Hematopoietic multipotent progenitor cell treated with erythropoietin and hydrocortisone succinate and interleukin-3 and kit ligand, for 15 days (in vitro differentiated cells): ENCODE data around the gene TTC32.

Experiments used
- DNase-seq: peaks from one replicate; pipeline ENCODE4 v3.0.0-alpha.2; 2015; ENCODE audit warnings: low spot score

Gene TTC32

GRCh38 chr2:19850056-19851050 is 51.4 kb downstream of the TTC32 start:
- DNase-seq, result no peak

GRCh38 chr2:19848952-19849351 is 52.8 kb downstream of the TTC32 start:
- no peak for DNase-seq

GRCh38 chr2:19848029-19848750 is 53.6 kb downstream of the TTC32 start:
- DNase-seq, result no peak

- DNase-seq, result no peak
These were observed 54.3 kb downstream of the TTC32 start for GRCh38 chr2:19847486-19847885.
